GM21390 (cell line): ENCODE results near the gene TWF2.

ENCODE experiments used
- ATAC-seq: cut with Tn5 transposase; IDR thresholded peaks from one replicate; pipeline ENCODE4 v1.9.1; 2021; ENCODE audit not compliant: unreplicated experiment

TWF2 gene

GRCh38 chr3:52184690-52185089, 54.3 kb downstream of the TWF2 start:
- no peak for ATAC-seq

- no peak for ATAC-seq
Observed at GRCh38 chr3:52183786-52184445, 55.0 kb downstream of the TWF2 start.

DNA sequence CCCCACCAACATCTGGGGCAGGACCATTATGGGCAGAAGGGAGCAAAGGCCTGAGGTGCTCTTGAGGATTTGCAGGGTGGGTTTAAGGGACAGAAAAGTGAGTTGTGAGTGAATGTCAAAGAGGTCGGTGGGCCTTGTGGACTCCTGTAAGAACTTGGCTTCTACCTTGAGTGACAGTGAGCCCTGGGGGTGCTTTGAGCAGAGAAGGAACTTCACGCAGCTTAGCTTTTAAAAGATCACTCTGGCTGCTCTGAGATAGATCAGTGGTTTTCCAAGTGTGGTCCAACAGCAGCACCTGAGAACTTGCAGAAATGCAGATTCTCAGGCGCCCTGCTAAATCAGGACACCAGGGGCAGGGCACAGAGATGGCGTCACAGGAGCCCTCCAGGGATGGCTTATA, 56.3 kb downstream of the TWF2 start:
- ATAC-seq = no peak

- ATAC-seq = no peak
Observed at GRCh38 chr3:52182196-52182595, 56.8 kb downstream of the TWF2 start.

- ATAC-seq = no peak
Observed at GRCh38 chr3:52181543-52181942, 57.4 kb downstream of the TWF2 start.
